Neuronal stem cell (in vitro differentiated cells): ENCODE results near the gene RBMS2.

Source experiments
- DNase-seq: peaks from one replicate; pipeline ENCODE4 v3.0.0-alpha.2; 2013; ENCODE audit warnings: low spot score
- H2AFZ ChIP-seq: one replicate; pipeline ENCODE4 v1.6.1; 2013; ENCODE audit warnings: mild to moderate bottlenecking, low read length, inconsistent platforms
- H2AK5ac ChIP-seq: 2 replicates; pipeline ENCODE4 v1.6.1; 2013; ENCODE audit warnings: low read depth, mild to moderate bottlenecking, inconsistent platforms, low read length, moderate library complexity, mixed read lengths
- H2BK120ac ChIP-seq: 2 replicates; pipeline ENCODE4 v1.6.1; 2013; ENCODE audit warnings: low read depth, mild to moderate bottlenecking, inconsistent platforms, low read length, moderate library complexity, mixed read lengths
- H2BK12ac ChIP-seq: one replicate; pipeline ENCODE4 v1.6.1; 2013; ENCODE audit warnings: low read length, inconsistent platforms
- H2BK15ac ChIP-seq: 2 replicates; pipeline ENCODE4 v1.6.1; 2013; ENCODE audit warnings: mild to moderate bottlenecking, low read length, inconsistent platforms, mixed read lengths
- H2BK5ac ChIP-seq: one replicate; pipeline ENCODE4 v1.6.1; 2013; ENCODE audit warnings: inconsistent platforms, mild to moderate bottlenecking, low read length, moderate library complexity
- H3K14ac ChIP-seq: one replicate; pipeline ENCODE4 v1.6.1; 2013; ENCODE audit warnings: low read length, inconsistent platforms
- H3K18ac ChIP-seq: 2 replicates; pipeline ENCODE4 v1.6.1; 2013; ENCODE audit warnings: low read length, inconsistent platforms
- H3K23ac ChIP-seq: 2 replicates; pipeline ENCODE4 v1.6.1; 2013; ENCODE audit warnings: low read depth, mild to moderate bottlenecking, mixed read lengths, low read length, inconsistent platforms; ENCODE audit not compliant: poor library complexity
- H3K27ac ChIP-seq: replicated peaks from 3 replicates; pipeline ENCODE4 v1.5.1; 2013; ENCODE audit warnings: low read length, inconsistent platforms
- H3K27me3 ChIP-seq, 3 experiments: 2 replicates each; pipeline ENCODE4 v1.6.1; 2013; ENCODE audit warnings: low read length in 3 of 3, mild to moderate bottlenecking in 2 of 3, inconsistent platforms in 1 of 3, low read depth in 1 of 3, mixed read lengths in 1 of 3, moderate library complexity in 1 of 3; ENCODE audit not compliant: control insufficient read depth in 3 of 3, insufficient read depth in 3 of 3
- H3K36me3 ChIP-seq, 2 donors: replicated peaks in 1 of 2; 2 replicates each; pipeline ENCODE4 v1.6.1; 2013; ENCODE audit warnings: low read length in 2 of 2; ENCODE audit not compliant: control insufficient read depth in 2 of 2, insufficient read depth in 2 of 2
- H3K4ac ChIP-seq: 2 replicates; pipeline ENCODE4 v1.6.1; 2013; ENCODE audit warnings: inconsistent platforms, mild to moderate bottlenecking, low read length, moderate library complexity
- H3K4me1 ChIP-seq, 2 donors: 1 replicate in 1 of 2; 2 replicates in 1 of 2; pipeline ENCODE4 v1.6.1; 2013; ENCODE audit warnings: low read length in 2 of 2, low read depth in 1 of 2; ENCODE audit not compliant: control insufficient read depth in 2 of 2, insufficient read depth in 1 of 2
- H3K4me2 ChIP-seq: one replicate; pipeline ENCODE4 v1.6.1; 2013; ENCODE audit warnings: mild to moderate bottlenecking, low read length, inconsistent platforms; ENCODE audit not compliant: insufficient read depth, poor library complexity, severe bottlenecking
- H3K4me3 ChIP-seq, 2 donors: 2 replicates each; pipeline ENCODE4 v1.5.1; 2013; ENCODE audit warnings: low read length in 2 of 2, mild to moderate bottlenecking in 2 of 2, inconsistent platforms in 1 of 2, moderate library complexity in 1 of 2
- H3K79me1 ChIP-seq: one replicate; pipeline ENCODE4 v1.6.1; 2013; ENCODE audit warnings: low read depth, mild to moderate bottlenecking, inconsistent platforms, low read length, moderate library complexity
- H3K9ac ChIP-seq: one replicate; pipeline ENCODE4 v1.6.1; 2013; ENCODE audit warnings: mild to moderate bottlenecking, low read depth, low read length, inconsistent platforms; ENCODE audit not compliant: poor library complexity
- H3K9me3 ChIP-seq, 2 donors: replicated peaks in 1 of 2; 2 replicates each; pipeline versions ENCODE3 to v1.6.1; 2013; ENCODE audit warnings: low read length in 2 of 2, mild to moderate bottlenecking in 2 of 2, inconsistent platforms in 1 of 2, low read depth in 1 of 2, mixed read lengths in 1 of 2, moderate library complexity in 1 of 2; ENCODE audit not compliant: control insufficient read depth in 2 of 2, insufficient read depth in 1 of 2
- H4K8ac ChIP-seq: one replicate; pipeline ENCODE4 v1.6.1; 2013; ENCODE audit warnings: low read depth, mild to moderate bottlenecking, inconsistent platforms, low read length, moderate library complexity
- H4K91ac ChIP-seq: one replicate; pipeline ENCODE4 v1.6.1; 2013; ENCODE audit warnings: low read length, low read depth, mild to moderate bottlenecking, inconsistent platforms; ENCODE audit not compliant: poor library complexity
- WGBS, 2 donors: extraction: QIAGEN DNeasy Blood & Tissue Kit; methylation state at CpG; one replicate each; pipeline ENCODE4 v1.1.7; 2013; ENCODE audit warnings: missing lambda C conversion rate in 2 of 2, mixed read lengths in 1 of 2; ENCODE audit not compliant: insufficient read length in 2 of 2, insufficient replicate concordance in 1 of 2; ENCODE audit errors: extremely low coverage in 2 of 2; 5-methylcytosine and 5-hydroxymethylcytosine counted together

Gene RBMS2

GRCh38 chr12:56529656-56530055 is 8.0 kb downstream of the RBMS2 start:
- Histone ChIP-seq H3K4ac (no peak overlapping the region), H3K36me3 (no peaks in the 10 kb centered on the region), H2BK120ac (no peak overlapping the region), H3K27me3 (no peaks in the 10 kb centered on the region), H2AK5ac (no peak overlapping the region), H2AFZ (no peak overlapping the region), H3K4me1 (no peaks in the 10 kb centered on the region), H3K18ac (no peak overlapping the region), H3K23ac (no peak overlapping the region), H2BK5ac (no peak overlapping the region), H2BK15ac (no peak overlapping the region), H3K9me3 (no peaks in the 10 kb centered on the region), H4K91ac (no peak overlapping the region), H3K79me1 (no peaks in the 10 kb centered on the region), H4K8ac (no peak overlapping the region), H3K27ac (no peak overlapping the region), H3K4me2 (no peak overlapping the region), H2BK12ac (no peak overlapping the region), H3K14ac (no peak overlapping the region), H3K9ac (no peak overlapping the region), H3K4me3 (no peak overlapping the region)
- no CpG with 5 or more reads among the region's 4 CpGs for WGBS, 2 donors
- DNase-seq = no peak

- Histone ChIP-seq H3K4me2 (no peak overlapping the region), H3K36me3 (no peaks in the 10 kb centered on the region), H2AK5ac (no peak overlapping the region), H3K9me3 (no peaks in the 10 kb centered on the region), H3K4ac (no peak overlapping the region), H3K79me1 (no peaks in the 10 kb centered on the region), H2BK15ac (no peak overlapping the region), H2BK120ac (no peak overlapping the region), H3K27ac (no peak overlapping the region), H2AFZ (no peak overlapping the region), H4K8ac (no peak overlapping the region), H3K9ac (no peak overlapping the region), H2BK12ac (no peak overlapping the region), H3K27me3 (no peaks in the 10 kb centered on the region), H3K23ac (no peak overlapping the region), H3K14ac (no peak overlapping the region), H3K18ac (no peak overlapping the region), H3K4me3 (no peak overlapping the region), H2BK5ac (no peak overlapping the region), H4K91ac (no peak overlapping the region), H3K4me1 (no peaks in the 10 kb centered on the region)
- WGBS, 2 donors = no CpG with 5 or more reads among the region's 7 CpGs
- DNase-seq = no peak
Measured at GRCh38 chr12:56530390-56531055, 8.9 kb downstream of the RBMS2 start.

- Histone ChIP-seq H2BK12ac (no peak overlapping the region), H2AK5ac (no peak overlapping the region), H3K4me1 (no peaks in the 10 kb centered on the region), H3K18ac (no peak overlapping the region), H3K9me3 (no peaks in the 10 kb centered on the region), H3K9ac (no peak overlapping the region), H3K27me3 (no peaks in the 10 kb centered on the region), H2BK5ac (no peak overlapping the region), H4K8ac (no peak overlapping the region), H3K4ac (no peak overlapping the region), H3K79me1 (peaks cover 2% of the 10 kb centered on the region), H3K27ac (no peak overlapping the region), H4K91ac (no peak overlapping the region), H3K4me2 (no peak overlapping the region), H2BK15ac (no peak overlapping the region), H3K4me3 (no peak overlapping the region), H2AFZ (no peak overlapping the region), H3K23ac (no peak overlapping the region), H3K36me3 (peaks cover 0 to 4% of the 10 kb centered on the region in 2 donors), H3K14ac (no peak overlapping the region), H2BK120ac (no peak overlapping the region)
- no peak for DNase-seq
Measured at GRCh38 chr12:56537546-56537945, 15.9 kb downstream of the RBMS2 start.

GRCh38 chr12:56541631-56542030 is 20.0 kb downstream of the RBMS2 start:
- Histone ChIP-seq H3K27me3 (no peaks in the 10 kb centered on the region), H3K27ac (no peak overlapping the region), H3K14ac (no peak overlapping the region), H3K4me3 (no peak overlapping the region), H3K23ac (no peak overlapping the region), H2BK120ac (no peak overlapping the region), H2BK15ac (no peak overlapping the region), H3K4ac (no peak overlapping the region), H2AFZ (no peak overlapping the region), H4K8ac (no peak overlapping the region), H2BK5ac (no peak overlapping the region), H2BK12ac (no peak overlapping the region), H3K79me1 (peaks cover 2% of the 10 kb centered on the region), H3K9me3 (no peaks in the 10 kb centered on the region), H2AK5ac (no peak overlapping the region), H4K91ac (no peak overlapping the region), H3K4me1 (no peaks in the 10 kb centered on the region), H3K18ac (no peak overlapping the region), H3K4me2 (no peak overlapping the region), H3K9ac (no peak overlapping the region), H3K36me3 (peaks cover 0 to 7% of the 10 kb centered on the region in 2 donors)
- no CpG with 5 or more reads among the region's 2 CpGs for WGBS, 2 donors
- no peak for DNase-seq
